Smooth muscle cell of bladder (primary cell): Measurements from ENCODE around the gene RPL15. TPM values are rescaled to one million over a fixed set of nuclear protein-coding genes. Genes with fewer than 3 reads are reported as not detected.

Experiments
- total RNA-seq: library from RNA; depleted of rRNA; stranded (reverse); fragments of >200 nt; gene quantifications from 2 replicates; pipeline ENCODE4 v1.2.3, GENCODE V29; 2014

The RPL15 gene
- 2,102 and 2,172 TPM in 2 replicates for total RNA-seq

DNA sequence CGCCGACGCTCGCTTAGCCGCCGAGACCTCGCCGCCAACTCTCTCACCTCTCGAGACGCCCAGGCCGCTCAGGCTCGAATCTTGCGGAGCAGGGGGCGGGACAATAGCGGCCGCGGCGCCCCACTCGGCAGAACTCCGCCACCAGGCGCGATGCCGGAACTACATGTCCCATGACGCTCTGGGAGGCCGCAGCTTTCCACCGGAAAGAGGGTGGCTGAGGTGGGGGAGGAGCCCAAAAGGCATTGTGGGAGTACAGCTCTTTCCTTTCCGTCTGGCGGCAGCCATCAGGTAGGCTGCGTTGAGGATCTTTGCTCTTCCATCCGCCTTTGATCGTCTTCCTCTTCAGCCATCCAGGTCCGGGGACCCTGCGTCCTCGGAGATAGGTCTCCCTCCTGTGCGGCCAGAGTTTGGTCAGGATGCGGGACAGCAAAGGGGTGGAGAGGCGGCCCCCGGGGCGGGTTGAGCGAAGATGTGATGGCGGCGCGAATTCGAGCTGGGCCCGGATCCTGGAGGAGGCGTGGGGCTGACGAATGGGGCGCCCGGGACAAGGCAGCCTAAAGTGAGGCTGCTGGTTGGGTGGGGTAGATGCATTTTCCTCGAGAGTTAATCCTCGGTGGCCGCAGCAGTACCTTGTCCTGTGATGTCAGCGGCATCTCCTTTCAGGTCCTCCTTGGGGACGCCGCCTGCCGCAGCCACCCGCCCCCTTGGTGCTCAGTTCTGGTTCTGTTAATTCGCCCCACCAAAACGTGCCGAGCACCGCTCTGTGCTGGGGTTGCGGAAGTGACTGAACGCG lies at the start of gene RPL15, which contains the start of gene NKIRAS1:
Gene RPL15 (plus strand): TSS at position 247 of the 793 bp plus-strand sequence. CDS start 728 bp downstream, outside the sequence.
Gene NKIRAS1 (minus strand): TSS at position 105 of the 793 bp plus-strand sequence. CDS start 6,086 bp downstream, outside the sequence.

GRCh38 chr3:23944861-23945662 lies 28.1 kb downstream of the RPL15 start, which contains the start of gene NR1D2:
Gene NR1D2, plus strand, starts transcription at chr3:23945286. Its CDS starts 293 bp downstream, at chr3:23945579.

Other genes starting within 250 kb of the RPL15 start
- gene UBE2E1, start 111.2 kb upstream of the RPL15 start, total RNA-seq = 73.6 and 75.1 TPM in 2 replicates
- gene NKIRAS1, start 142 bp upstream of the RPL15 start, total RNA-seq = 8.0 and 13.1 TPM in 2 replicates
- gene NR1D2, start 28.2 kb downstream of the RPL15 start, total RNA-seq = 27.4 and 31.6 TPM in 2 replicates